ENCODE results near the gene STX11.
"Not testable (repeated sequence)": the region's sequence is repeated elsewhere in the genome, so short reads cannot be mapped to it uniquely, and the experiment has no call there.

The STX11 gene

DNA sequence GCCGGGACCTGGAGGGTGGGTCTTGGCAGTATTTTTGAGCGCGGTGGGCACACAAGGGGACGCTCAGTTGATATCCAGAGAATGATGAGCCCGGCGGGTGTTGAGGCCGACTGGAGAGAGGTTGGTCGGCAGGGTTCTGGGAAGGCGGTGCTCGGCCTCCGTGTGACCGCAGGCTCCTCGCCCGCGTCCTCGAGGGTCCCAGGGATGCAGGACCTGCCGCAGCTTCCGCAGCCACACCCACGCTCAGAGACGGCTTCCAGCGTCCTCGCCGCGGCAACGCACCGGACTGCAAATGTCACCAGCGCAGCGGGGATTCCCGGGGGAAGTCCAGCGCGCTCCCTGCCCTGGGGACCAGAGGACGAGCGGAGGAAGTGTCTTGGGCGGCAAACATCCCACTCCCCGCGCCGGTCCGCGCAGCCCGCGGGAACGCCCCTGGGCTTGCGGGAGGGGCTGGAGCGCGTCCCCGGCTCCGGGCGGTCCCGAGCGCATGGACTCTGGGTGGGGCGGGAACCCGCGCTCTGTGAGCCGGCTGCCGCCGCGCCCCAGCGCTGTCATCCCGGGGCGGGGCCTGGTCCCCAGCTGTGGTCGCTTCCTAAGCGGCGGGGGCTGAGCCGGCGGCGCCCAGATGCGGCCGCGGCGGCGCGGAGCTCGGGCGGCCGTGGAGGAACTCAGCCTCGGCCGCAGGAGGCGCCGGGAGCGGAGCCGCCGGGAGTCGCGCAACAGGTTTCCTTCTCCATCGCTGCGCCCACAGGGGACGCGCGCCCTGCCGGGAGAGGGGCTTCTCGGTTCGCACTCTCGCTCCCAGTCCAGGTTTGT, at the start of gene STX11:
STX11 (plus strand) TSS at position 624 of the 816 bp plus-strand sequence. CDS start 36,111 bp downstream, outside the sequence.
- DNase-seq (ENCODE audit: low spot score), result peak; percentile 52

GRCh38 chr6:144103026-144103563, 47.2 kb upstream of the STX11 start:
- DNase-seq (ENCODE audit: low spot score), result no peak

GRCh38 chr6:144104488-144104887, 45.8 kb upstream of the STX11 start:
- DNase-seq (ENCODE audit: low spot score), result no peak

DNA sequence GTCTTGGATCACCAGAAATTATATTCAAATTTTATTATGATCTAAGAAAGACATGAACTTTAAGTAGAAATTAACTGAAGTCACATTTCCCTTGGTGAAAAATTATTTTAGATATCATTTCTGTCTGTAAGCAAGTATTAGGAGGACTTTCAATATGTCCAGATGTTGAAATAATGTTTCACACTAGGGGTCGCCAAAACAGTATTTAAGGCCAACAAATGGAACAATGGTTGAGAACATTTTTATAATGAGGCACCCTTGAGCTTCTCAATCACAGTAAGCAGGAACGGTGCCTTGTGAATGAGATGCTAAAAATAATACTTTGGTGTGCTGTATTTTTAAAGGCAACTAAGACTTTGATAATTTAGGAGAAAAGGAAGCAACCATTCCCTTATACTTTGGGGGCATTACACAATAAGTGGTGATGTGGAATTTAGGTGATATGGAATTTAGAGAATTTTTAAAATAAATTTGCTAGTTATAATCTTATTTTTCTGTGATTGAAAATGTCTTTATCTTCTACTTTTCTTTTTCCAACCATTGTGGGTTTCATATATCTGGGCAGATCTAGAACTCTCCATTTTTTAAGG, 45.3 kb upstream of the STX11 start:
- DNase-seq (ENCODE audit: low spot score), result peak; percentile 68

DNA sequence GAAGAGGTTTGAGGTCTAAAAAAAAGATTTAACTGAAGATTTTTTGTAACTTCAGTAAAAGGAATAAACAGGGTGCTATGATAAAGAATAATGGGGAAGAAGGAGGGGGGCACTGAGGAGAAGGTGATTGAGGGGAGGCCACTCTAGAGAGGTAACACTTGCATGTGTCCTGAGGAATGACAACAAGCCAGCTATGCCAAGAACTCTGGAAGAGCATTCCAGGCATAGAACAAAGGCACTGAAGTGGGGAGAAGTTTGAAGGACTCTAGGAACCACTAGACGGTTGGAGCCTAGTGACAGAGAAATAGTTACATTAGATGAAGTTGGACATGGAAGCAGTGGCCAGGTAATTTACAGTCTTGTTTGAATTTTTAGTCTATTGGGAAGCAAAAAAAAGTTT, 44.1 kb upstream of the STX11 start:
- no peak for DNase-seq (ENCODE audit: low spot score)

DNA sequence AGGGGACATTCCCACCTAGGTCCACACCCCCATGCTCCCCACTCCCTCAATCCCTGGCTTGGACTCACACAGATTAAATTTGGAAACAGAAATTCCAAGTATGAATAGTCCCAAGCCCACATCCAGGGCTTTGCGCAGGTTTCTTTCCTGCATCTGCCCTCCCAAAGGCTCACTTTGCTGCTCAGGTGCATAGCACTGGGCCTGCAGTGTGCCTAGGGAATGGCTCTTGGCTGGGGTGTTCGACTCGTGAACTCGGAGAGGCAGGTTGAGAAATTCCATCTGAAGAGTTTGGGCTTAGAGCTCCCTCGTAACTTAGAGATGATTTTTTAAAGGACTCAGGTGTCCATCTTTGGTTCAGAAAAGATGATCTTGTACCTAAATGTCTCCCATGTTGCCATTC, 40.1 kb upstream of the STX11 start:
- no peak for DNase-seq (ENCODE audit: low spot score)

- DNase-seq (ENCODE audit: low spot score), result no peak
These were observed 37.0 kb upstream of the STX11 start for GRCh38 chr6:144113366-144113765.

DNA sequence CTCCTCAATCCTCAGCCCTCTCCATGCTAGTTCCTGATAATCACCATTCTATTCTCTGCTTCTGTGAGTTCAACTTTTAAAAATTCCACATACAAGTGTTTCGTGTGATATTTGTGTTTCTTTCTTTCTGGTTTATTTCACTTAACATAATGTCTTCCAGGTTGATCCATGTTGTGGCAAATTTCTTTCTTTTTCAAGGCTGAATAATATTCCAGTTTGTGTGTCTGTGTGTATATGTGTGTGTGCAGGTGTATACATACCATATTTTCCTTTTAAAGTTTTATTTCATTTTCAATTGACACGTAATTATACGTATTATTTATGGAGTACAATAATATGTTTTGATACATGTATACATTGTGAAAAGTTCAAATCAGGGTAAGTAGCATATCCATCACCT, 35.1 kb upstream of the STX11 start:
- DNase-seq (ENCODE audit: low spot score), result no peak

- DNase-seq (ENCODE audit: low spot score), result no peak
These were observed 30.9 kb upstream of the STX11 start for GRCh38 chr6:144119376-144119775.

GRCh38 chr6:144122861-144123260, 27.5 kb upstream of the STX11 start:
- no peak for DNase-seq (ENCODE audit: low spot score)

DNA sequence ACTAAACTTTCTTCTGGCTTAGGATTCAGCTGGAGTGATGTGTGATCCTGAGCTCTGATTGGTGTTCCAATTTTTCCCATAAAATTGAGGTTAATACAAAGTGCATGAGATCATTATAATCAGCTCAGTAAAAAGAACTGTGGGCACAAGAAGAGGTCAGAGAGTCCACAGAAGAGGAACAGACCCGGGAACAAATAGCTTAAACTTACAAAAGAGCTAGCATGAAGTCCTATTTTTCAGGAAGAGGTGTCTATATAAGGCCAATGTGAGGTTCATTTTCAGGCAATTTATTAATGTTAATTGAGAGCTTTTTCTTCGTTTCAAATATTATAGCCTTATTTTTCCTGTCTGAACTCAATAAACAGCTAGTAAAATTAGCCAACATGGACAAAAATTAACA, 26.9 kb upstream of the STX11 start:
- DNase-seq (ENCODE audit: low spot score), result no peak

- DNase-seq (ENCODE audit: low spot score), result no peak
These were observed 26.5 kb upstream of the STX11 start for GRCh38 chr6:144123836-144124235.

DNA sequence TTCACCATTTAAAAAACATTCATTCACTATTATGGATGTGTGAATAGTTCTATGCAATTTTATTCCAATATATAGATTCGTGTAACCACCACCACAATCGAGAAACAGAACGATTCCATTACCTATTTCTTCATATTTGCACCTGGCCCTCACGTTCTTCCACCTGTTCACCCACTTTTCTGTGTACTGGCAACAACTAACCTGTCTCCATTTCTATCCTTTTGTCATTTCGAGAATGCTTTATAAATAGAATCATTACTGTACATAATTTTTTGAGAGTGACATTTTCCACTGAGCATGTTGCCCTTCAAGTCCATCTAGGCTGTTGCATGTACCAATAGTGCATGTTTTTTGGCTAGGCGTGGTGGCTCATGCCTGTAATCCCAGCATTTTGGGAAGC, 23.2 kb upstream of the STX11 start:
- DNase-seq (ENCODE audit: low spot score), result no peak

- DNase-seq (ENCODE audit: low spot score), result no peak
These were observed 20.8 kb upstream of the STX11 start for GRCh38 chr6:144129469-144129868.

GRCh38 chr6:144131248-144131709, 19.0 kb upstream of the STX11 start:
- no peak for DNase-seq (ENCODE audit: low spot score)

DNA sequence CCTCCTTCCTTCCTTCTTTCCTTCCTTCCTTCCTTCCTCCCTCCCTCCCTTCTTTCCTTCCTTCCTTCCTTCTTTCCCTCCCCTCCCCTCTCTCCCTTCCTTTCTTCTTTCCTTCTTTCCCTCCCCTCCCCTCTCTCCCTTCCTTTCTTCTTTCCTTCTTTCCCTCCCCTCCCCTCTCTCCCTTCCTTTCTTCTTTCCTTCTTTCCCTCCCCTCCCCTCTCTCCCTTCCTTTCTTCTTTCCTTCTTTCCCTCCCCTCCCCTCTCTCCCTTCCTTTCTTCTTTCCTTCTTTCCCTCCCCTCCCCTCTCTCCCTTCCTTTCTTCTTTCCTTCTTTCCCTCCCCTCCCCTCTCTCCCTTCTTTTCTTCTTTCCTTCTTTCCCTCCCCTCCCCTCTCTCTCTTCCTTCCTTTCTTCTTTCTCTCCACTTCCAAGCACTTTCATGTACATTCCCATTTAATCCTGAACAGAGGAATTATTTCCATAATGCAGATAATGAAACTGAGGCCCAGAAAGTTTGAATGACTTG, 18.1 kb upstream of the STX11 start:
- DNase-seq (ENCODE audit: low spot score), result not testable (repeated sequence)

GRCh38 chr6:144133225-144133821, 17.0 kb upstream of the STX11 start:
- DNase-seq (ENCODE audit: low spot score), result no peak

GRCh38 chr6:144134176-144134575, 16.1 kb upstream of the STX11 start:
- no peak for DNase-seq (ENCODE audit: low spot score)

DNA sequence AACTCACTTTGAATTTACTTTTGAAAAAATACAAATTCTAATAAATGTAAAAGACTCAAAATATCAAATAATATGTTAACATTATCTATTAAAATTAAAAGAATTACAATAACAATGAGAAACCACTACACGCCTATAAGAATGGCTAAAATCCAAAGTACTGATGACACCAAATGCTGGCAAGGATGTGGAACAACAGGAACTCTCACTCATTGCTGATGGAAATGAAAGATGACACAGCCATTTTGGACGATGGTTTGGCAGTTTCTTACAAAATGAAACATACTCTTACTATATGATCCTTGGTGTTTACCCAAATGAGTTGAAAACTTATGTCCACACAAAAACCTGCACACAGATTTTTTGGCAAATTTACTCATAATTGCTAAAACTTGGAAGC, 15.6 kb upstream of the STX11 start:
- DNase-seq (ENCODE audit: low spot score), result no peak

DNA sequence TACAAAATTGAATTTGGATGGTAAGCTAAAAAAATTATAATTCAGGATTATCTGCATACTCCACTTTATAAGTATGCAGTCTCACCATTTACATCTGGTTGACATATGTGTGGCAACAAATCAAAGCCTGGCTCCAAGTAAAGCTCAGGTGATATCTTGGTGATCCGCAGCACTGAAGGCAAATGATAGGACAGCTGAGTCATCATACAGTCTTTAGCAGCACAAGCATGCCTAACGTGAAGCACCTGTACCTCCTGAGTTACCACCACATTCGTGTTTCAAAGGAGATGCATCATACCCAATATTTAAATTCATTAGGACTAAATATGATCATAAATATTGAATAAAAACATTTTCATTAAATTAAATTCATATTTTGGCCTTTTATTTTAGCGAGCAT, 11.8 kb upstream of the STX11 start:
- DNase-seq (ENCODE audit: low spot score), result no peak

DNA sequence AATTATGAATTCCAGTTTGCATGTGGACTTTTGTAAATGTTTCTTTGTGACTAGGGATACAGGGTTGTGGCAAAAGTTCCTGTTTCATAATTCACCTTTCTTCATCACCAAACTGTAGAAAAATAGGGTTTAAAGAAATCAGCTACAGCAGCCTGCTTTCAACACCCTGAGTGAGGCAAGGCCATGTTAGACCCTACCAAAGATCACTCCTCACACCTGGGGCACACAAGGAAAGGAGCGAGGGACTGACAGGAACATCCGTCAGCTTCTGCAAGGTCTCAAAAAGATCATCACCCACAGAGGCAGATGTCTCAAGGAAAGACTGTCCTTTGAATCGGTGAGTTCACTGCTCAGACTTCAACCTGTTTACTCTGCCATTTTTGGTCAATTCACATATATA, 10.5 kb upstream of the STX11 start:
- DNase-seq (ENCODE audit: low spot score), result no peak

DNA sequence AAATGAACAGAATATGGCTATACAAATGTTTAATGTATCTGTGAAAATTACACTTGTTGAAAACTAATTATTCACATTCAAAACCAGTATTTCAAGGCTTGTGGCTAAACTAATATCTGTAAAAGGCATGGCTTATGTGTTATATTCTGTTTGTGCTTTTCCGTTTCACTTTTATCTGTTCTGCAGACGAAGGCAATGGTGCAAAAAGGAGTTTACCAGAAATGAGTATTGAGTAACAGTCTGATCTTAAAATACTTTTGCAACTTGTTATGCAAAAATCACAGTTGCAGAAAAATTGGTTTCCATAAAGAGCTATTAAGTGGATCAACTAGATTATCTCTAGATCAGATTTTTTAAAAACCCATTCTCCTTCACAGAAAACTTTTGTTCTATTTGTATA, 9.4 kb upstream of the STX11 start:
- DNase-seq (ENCODE audit: low spot score), result no peak

GRCh38 chr6:144141470-144141869, 8.8 kb upstream of the STX11 start:
- no peak for DNase-seq (ENCODE audit: low spot score)

All from Ammon's horn (tissue), 1 donor.